ENCODE measurements around the gene UBE2R2. TPM values are rescaled to one million over a fixed set of nuclear protein-coding genes. Genes with fewer than 3 reads are reported as not detected.

The UBE2R2 gene
- total and polyA plus RNA-seq, 2 experiments from 2014 or later, result 35.5 to 45.6 TPM

DNA sequence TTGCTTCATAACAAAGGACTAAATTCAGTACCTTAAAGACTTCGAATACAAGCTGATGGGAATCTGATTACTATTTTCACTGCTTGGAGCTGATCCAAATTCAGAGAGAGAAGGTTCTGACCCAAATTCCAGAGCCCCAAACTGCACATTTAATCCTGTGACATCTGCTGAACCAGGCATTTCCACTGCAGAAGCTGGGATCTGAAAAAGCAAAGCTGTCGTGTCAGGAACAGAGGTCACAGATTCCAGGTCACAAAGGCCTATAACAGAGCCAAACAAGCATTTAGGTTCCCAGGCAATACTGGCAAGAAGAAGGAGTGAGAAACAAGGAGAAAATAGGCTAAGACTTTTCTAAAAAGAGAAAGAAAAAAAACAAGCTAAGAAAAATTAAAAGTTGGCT is 126.4 kb downstream of the UBE2R2 start:
- H3K4me1 ChIP-seq (ENCODE audit: low read depth), result no peaks in the 10 kb centered on the region
- no peak for TF ChIP-seq CTCF (IDR thresholded peaks at IDR 0.05; ENCODE audit: low read depth, low read length)
- DNase-seq (ENCODE audit: low read depth in 1 of 2, low spot score in 1 of 2), result no peak
- H3K9me3 ChIP-seq (ENCODE audit: low read depth), result no peaks in the 10 kb centered on the region
- H3K27ac ChIP-seq, result no peak overlapping the region
- no peak overlapping the region for H3K4me3 ChIP-seq
- H3K27me3 ChIP-seq, result no peaks in the 10 kb centered on the region
- H3K36me3 ChIP-seq, result peaks cover 33% of the 10 kb centered on the region

DNA sequence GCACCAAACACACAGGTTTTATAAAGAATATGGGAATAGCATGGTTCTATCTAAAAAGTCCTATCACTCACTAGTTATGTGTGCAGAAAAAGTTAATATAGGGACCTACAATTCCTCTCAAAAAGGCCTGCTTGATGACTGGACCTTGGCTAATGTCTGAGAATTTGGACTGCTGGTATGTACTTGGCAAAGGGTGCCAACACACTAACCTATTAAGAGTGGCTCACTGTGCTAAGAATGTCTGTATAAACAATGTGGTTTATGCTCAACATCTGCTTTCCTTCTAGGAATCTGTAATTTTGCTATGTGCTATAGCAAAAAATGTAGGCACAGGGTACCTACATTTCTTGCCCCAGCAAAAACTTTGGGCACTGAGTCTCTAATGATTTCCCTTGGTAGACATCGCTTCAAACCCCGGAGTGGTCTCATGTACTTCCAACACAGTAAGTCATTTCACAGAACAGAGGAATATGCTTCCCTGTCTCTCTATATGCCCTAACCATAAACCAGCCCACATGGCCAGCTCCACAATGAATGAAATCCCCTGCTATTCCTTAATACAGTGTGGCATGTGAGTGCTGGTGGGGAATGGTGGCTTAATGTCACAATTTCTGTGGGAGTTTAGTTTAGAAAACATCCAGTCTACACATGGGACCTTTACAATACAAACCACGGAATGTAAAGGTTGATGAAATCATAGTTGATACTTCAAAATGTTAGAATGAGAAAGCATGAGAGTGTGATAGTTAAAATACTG is 130.0 kb downstream of the UBE2R2 start:
- Histone ChIP-seq H3K4me3 (no peak overlapping the region), H3K4me1 (ENCODE audit: low read depth) (no peaks in the 10 kb centered on the region), H3K9me3 (ENCODE audit: low read depth) (no peaks in the 10 kb centered on the region), H3K27me3 (no peaks in the 10 kb centered on the region), H3K27ac (no peak overlapping the region), H3K36me3 (peaks cover 28% of the 10 kb centered on the region)
- no peak for TF ChIP-seq CTCF (IDR thresholded peaks at IDR 0.05; ENCODE audit: low read depth, low read length)
- DNase-seq (ENCODE audit: low read depth in 1 of 2, low spot score in 1 of 2), result peak in 1 of 2 donors; percentile 94

GRCh38 chr9:33950371-33950770 is 133.4 kb downstream of the UBE2R2 start:
- no peak overlapping the region for H3K27ac ChIP-seq
- H3K9me3 ChIP-seq (ENCODE audit: low read depth), result no peaks in the 10 kb centered on the region
- peaks cover 33% of the 10 kb centered on the region for H3K36me3 ChIP-seq
- DNase-seq (ENCODE audit: low read depth in 1 of 2, low spot score in 1 of 2), result peak in 1 of 2 donors; percentile 21
- no peaks in the 10 kb centered on the region for H3K27me3 ChIP-seq
- no peaks in the 10 kb centered on the region for H3K4me1 ChIP-seq (ENCODE audit: low read depth)
- H3K4me3 ChIP-seq, result no peak overlapping the region
- TF ChIP-seq CTCF (IDR thresholded peaks at IDR 0.05; ENCODE audit: low read depth, low read length), result no peak

DNA sequence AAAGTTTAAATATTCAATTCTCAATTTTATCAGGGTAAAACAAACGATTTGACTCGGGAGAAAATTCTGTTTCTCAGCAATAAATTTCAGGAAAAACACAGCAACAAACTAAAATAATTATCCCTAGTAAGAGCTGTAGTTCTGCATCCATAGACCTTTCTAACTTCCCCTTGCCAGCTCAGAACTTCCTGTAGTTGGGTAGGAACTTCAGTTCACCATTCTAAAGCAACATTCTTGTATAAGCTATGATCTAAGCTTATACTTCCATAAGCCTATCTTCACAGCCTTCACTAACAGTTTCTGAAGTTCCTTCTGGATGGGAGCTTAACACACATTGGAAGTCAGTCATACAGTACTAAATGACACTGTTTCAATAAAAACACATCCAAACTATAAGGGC is 135.1 kb downstream of the UBE2R2 start:
- Histone ChIP-seq H3K27ac (no peak overlapping the region), H3K4me3 (no peak overlapping the region), H3K9me3 (ENCODE audit: low read depth) (no peaks in the 10 kb centered on the region), H3K4me1 (ENCODE audit: low read depth) (no peaks in the 10 kb centered on the region), H3K27me3 (no peaks in the 10 kb centered on the region), H3K36me3 (peaks cover 30% of the 10 kb centered on the region)
- no peak for TF ChIP-seq CTCF (IDR thresholded peaks at IDR 0.05; ENCODE audit: low read depth, low read length)
- no peak for DNase-seq (ENCODE audit: low read depth in 1 of 2, low spot score in 1 of 2)

DNA sequence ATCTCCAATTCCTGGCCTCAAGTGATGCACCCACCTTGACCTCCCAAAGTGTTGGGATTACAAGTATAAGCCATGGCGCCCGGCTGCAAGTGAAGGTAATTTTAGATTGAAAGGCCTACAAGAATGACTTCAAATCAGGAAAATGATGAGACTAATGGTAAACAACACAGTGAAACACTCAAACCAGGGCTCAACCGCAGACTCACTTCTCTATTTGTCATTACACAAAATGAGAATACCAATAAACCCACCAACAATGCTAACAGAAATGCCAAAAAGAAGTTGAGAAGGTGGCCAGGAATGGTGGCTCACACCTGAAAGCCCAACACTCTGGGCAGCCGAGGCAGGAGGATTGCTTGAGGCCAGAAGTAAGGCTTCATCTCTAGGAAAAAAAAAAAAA is 139.6 kb downstream of the UBE2R2 start:
- H3K4me1 ChIP-seq (ENCODE audit: low read depth), result no peaks in the 10 kb centered on the region
- peaks cover 34% of the 10 kb centered on the region for H3K36me3 ChIP-seq
- no peak for TF ChIP-seq CTCF (IDR thresholded peaks at IDR 0.05; ENCODE audit: low read depth, low read length)
- no peak overlapping the region for H3K27ac ChIP-seq
- H3K4me3 ChIP-seq, result no peak overlapping the region
- DNase-seq (ENCODE audit: low read depth in 1 of 2, low spot score in 1 of 2), result no peak
- no peaks in the 10 kb centered on the region for H3K27me3 ChIP-seq
- H3K9me3 ChIP-seq (ENCODE audit: low read depth), result no peaks in the 10 kb centered on the region
